Measurements from ENCODE around the gene EDAR. TPM values are rescaled to one million over a fixed set of nuclear protein-coding genes. Genes with fewer than 3 reads are reported as not detected.

EDAR gene
- total RNA-seq, 1 donor from 2014 or later: 0.24 TPM

- Mint-ChIP-seq H3K4me1 (ENCODE audit: low read depth) (peaks cover 7% of the 10 kb centered on the region), H3K4me3 (ENCODE audit: low read depth) (no peak overlapping the region), H3K27ac (no peak overlapping the region), H3K27me3 (peaks cover 23% of the 10 kb centered on the region), H3K36me3 (ENCODE audit: insufficient read depth) (no peaks in the 10 kb centered on the region), H3K9me3 (ENCODE audit: low read depth) (no peaks in the 10 kb centered on the region)
- no peak for TF ChIP-seq CTCF (IDR thresholded peaks at IDR 0.05; ENCODE audit: unreplicated experiment)
- DNase-seq (ENCODE audit: low spot score, unreplicated experiment): no peak
Observed at GRCh38 chr2:108969856-108970255, 19.2 kb downstream of the EDAR start.

- H3K4me1 Mint-ChIP-seq (ENCODE audit: low read depth): peaks cover 7% of the 10 kb centered on the region
- no peaks in the 10 kb centered on the region for H3K36me3 Mint-ChIP-seq (ENCODE audit: insufficient read depth)
- no peak overlapping the region for H3K27ac Mint-ChIP-seq
- peaks cover 24% of the 10 kb centered on the region for H3K27me3 Mint-ChIP-seq
- no peak for TF ChIP-seq CTCF (IDR thresholded peaks at IDR 0.05; ENCODE audit: unreplicated experiment)
- H3K4me3 Mint-ChIP-seq (ENCODE audit: low read depth): no peak overlapping the region
- DNase-seq (ENCODE audit: low spot score, unreplicated experiment): no peak
- no peaks in the 10 kb centered on the region for H3K9me3 Mint-ChIP-seq (ENCODE audit: low read depth)
Observed at GRCh38 chr2:108968619-108969018, 20.4 kb downstream of the EDAR start.

- Mint-ChIP-seq H3K4me1 (ENCODE audit: low read depth) (peaks cover 7% of the 10 kb centered on the region), H3K9me3 (ENCODE audit: low read depth) (no peaks in the 10 kb centered on the region), H3K36me3 (ENCODE audit: insufficient read depth) (no peaks in the 10 kb centered on the region), H3K27me3 (peaks cover 28% of the 10 kb centered on the region), H3K27ac (no peak overlapping the region), H3K4me3 (ENCODE audit: low read depth) (no peak overlapping the region)
- DNase-seq (ENCODE audit: low spot score, unreplicated experiment): no peak
- TF ChIP-seq CTCF (IDR thresholded peaks at IDR 0.05; ENCODE audit: unreplicated experiment): no peak
Observed at GRCh38 chr2:108967757-108968156, 21.3 kb downstream of the EDAR start.

GRCh38 chr2:108965540-108966289 is 23.3 kb downstream of the EDAR start:
- Mint-ChIP-seq H3K9me3 (ENCODE audit: low read depth) (no peaks in the 10 kb centered on the region), H3K27me3 (peaks cover 28% of the 10 kb centered on the region)

GRCh38 chr2:108963057-108963456 is 26.0 kb downstream of the EDAR start:
- no peaks in the 10 kb centered on the region for H3K36me3 Mint-ChIP-seq (ENCODE audit: insufficient read depth)
- H3K27me3 Mint-ChIP-seq: peaks cover 15% of the 10 kb centered on the region
- peaks cover 13% of the 10 kb centered on the region for H3K4me1 Mint-ChIP-seq (ENCODE audit: low read depth)
- H3K9me3 Mint-ChIP-seq (ENCODE audit: low read depth): no peaks in the 10 kb centered on the region
- no peak for TF ChIP-seq CTCF (IDR thresholded peaks at IDR 0.05; ENCODE audit: unreplicated experiment)
- DNase-seq (ENCODE audit: low spot score, unreplicated experiment): no peak
- no peak overlapping the region for H3K4me3 Mint-ChIP-seq (ENCODE audit: low read depth)
- no peak overlapping the region for H3K27ac Mint-ChIP-seq

More at GRCh38 chr2:108965540-108966289, 23.3 kb downstream of the EDAR start:
- TF ChIP-seq CTCF (IDR thresholded peaks at IDR 0.05; ENCODE audit: unreplicated experiment): no peak
- peaks cover 7% of the 10 kb centered on the region for H3K4me1 Mint-ChIP-seq (ENCODE audit: low read depth)
- DNase-seq (ENCODE audit: low spot score, unreplicated experiment): no peak
- no peak overlapping the region for H3K27ac Mint-ChIP-seq
- H3K4me3 Mint-ChIP-seq (ENCODE audit: low read depth): no peak overlapping the region
- H3K36me3 Mint-ChIP-seq (ENCODE audit: insufficient read depth): no peaks in the 10 kb centered on the region

Measured in progenitor cell of endocrine pancreas (in vitro differentiated cells).